CD4-positive, alpha-beta T cell treated with Interleukin-15 for 1 hour (primary cell): ENCODE measurements around the gene INTS1.
A peak's percentile ranks its signal among the peaks of the same experiment; 100 is the strongest.

Experiments used
- DNase-seq: peaks from one replicate; pipeline ENCODE4 v3.0.0-alpha.2; 2020

INTS1 gene

DNA sequence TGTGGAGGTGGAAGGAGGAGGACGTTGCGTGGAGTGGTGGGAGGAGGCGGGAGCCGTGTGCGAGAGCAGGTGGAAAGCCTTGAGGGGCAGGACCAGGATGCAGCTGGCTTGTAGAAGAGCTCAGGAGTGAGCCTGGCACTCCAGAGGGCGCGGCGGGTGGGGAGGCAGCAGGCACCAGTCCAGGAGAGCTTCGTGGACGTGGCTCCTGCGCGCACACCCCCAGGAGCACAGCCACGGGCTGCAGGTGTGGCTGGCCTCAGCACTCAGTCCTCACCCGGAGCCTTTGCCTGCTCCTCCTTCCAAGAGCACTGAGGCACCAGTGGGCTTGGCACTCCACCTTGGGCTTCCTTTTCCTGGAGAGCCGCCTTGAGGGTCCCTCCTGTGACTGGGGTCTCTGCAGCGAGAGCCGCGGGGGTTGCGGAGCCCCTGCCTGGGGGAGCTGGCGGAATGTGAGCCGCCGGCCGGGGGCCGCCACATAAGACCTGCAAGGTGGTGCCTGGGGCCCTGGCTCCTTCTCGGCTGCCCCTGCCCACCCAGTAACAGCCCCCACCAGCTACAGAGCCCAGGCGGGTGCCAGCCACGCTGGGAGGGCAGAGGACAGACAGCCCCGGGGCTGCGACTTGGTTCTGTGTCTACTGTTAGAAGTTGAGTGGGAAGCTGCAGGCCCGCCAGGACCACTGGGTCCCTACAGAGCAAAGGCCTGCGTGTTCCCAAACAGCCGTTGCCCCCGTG lies 37.4 kb upstream of the INTS1 start:
- no peak for DNase-seq

DNA sequence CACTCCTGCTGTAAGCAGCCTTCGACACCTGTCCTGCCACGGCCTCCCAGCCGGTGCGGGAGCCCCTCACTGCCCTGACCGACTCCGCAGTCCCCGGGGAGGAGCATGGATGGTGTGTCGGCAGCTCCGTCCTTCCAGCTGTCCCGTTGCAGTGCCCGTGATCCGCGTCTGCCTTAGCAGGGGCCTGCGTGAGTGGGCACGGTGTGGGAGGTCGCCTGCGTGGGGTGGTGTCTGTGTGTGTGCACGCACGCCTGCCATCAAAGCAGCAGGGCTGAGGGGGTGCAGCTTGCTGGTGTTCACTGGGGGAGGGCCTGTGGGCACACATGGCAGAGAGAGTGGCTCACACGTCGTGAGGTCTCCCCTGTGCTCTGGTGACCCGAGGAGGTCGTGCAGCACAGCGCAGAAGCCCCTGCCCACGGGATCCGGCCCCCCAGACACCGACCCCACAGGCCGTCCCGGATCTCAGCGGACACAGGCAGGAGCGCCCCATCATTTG lies 36.6 kb upstream of the INTS1 start:
- no peak for DNase-seq

GRCh38 chr7:1539882-1540775 lies 35.9 kb upstream of the INTS1 start:
- DNase-seq: no peak

GRCh38 chr7:1539181-1539881 lies 35.1 kb upstream of the INTS1 start:
- DNase-seq: no peak

DNA sequence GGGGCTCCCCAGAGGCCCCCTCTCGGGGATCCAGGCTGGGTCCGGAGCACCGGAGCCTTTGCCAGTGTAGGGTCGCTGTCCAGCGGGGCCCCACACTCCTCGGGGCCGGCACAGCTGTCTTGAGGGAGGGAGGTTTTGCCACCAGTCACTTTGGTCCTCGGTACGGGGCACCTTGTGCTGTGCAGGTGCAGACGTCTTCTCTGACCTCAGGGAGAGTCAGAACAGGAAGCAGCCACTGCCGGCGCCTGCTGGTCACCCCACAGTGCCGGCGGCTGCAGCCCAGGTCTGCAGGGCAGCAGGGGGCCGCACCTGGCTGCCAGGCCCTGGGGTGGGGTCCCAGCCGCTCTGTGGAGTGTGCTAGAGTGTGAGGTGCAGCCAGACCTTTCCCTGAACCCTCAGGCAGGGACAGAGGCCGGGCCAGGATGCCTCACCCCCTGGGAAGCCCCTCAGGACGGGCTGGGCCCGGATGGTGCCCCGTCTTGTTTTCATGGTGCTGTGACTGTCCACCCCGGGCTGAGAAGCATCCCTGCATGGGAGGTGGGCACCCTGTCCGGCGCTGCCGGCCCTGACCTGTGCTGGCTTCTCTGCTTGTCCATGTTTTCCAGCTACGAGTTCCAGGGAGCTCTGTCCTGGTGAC lies 34.5 kb upstream of the INTS1 start:
- no peak for DNase-seq

- no peak for DNase-seq
Measured at GRCh38 chr7:1537535-1538412, 33.6 kb upstream of the INTS1 start.

DNA sequence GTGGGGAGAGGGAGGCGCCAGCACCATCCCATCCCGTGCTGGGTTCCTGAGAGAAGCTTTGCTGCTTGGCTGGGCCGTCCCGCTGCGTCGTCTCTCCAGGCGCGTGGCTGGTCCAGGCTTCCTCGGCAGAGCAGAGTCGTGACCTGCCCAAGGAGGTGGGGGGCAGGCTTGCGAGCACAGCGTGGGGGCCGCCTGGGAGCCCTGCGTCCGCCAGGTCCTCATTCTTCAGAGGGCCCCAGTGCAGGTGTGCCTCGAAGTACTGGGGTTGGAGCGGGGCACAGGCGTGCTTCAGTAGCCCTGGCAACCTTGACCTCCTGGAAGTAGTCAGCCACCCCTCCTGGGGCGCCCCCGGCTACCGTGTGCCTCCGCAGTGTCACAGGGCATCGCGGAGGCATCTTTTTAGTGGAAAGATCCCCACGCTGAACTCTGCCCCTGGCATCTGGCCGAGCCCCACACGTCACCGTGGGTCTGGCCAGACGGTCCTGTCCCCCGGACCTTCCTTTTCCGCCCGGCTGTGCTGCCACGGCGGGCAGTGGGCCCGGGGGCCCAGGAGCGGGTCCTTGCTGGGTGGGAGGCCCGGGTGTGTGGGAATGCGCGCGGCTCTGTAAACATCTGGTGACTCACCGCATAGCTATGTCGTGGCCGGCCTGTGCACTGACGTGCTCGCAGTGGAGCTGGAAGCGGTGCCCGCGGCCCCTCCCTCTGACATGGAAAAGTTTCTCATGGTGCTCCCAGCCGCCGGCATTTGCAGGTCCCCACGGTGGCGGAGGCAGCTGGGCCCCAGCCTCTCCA lies 32.8 kb upstream of the INTS1 start:
- DNase-seq: no peak

GRCh38 chr7:1536455-1536742 lies 32.2 kb upstream of the INTS1 start:
- no peak for DNase-seq

DNA sequence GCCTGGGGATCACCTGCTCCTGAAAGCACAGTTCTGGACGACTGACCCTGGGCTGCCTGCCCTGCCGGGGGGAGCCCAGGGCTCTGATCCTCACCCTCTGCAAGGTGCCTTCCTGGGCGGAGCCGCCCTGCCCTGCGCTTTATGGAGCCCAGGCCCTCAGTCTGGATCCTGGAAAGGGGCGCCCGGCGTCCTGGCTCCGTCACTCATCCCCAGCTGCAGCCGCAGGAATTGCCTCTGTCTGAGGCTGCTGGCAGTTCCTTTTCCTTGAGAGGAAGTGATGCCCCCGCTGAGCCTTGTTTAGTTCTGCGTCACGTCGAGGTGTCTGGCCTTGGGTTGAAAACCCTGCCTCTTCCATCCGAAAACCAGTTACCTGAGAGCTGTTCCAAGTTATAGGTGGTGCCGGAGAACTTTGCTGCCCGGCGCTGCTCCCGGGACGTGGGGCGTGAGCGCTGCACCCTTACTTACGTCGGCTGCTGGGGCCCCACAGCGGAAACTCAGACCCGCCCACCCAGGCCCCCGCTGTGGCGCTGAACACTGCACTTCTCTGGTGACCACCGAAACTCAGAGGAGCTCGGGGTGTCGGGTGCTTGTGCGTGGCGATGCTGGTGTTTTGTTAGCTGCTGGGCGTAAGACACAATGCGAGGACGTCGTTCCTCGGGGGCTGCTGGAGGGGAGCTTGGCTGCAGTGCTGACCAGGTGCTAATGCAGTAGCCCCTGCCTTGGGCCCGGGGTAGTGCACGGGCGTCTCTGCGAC lies 31.7 kb upstream of the INTS1 start:
- no peak for DNase-seq

DNA sequence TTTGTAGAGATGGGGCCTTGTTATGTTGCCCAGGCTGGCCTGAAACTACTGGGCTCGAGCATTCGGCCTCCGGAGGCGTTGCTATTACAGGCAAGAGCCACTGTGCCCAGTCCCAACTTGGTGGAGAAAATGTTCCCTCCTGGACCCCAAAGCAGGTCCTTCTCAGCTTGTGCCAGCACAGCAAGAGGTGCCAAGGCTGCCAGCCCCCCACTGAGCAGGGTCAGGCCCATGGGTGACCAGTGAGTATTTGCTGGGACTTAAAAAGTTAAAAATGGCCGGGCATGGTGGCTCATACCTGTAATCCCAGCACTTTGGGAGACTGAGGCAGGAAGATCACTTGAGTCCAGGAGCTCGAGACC lies 30.9 kb upstream of the INTS1 start:
- DNase-seq: no peak

GRCh38 chr7:1534330-1535099 lies 30.3 kb upstream of the INTS1 start:
- DNase-seq: no peak

GRCh38 chr7:1533547-1534329 lies 29.5 kb upstream of the INTS1 start:
- peak; percentile 61 for DNase-seq

DNA sequence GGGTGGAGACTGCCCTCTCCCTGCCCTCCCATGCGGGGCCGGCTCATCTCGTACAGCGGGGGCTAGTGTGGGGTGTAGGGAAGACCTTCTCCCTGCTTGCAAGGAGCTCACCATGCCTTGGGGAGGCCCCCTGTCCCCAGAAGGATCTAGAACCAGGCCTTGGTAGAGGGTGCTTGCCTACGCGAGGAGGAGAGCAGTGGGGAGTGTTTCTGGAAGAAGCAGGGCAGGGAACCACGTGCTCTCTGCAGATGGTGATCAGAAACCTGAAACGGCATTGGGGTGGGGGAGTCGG lies 29.0 kb upstream of the INTS1 start:
- DNase-seq: no peak

GRCh38 chr7:1532456-1533254 lies 28.5 kb upstream of the INTS1 start:
- DNase-seq: peak; percentile 79

GRCh38 chr7:1531979-1532455 lies 27.8 kb upstream of the INTS1 start:
- no peak for DNase-seq

GRCh38 chr7:1531263-1531978 lies 27.2 kb upstream of the INTS1 start:
- DNase-seq: peak; percentile 47

DNA sequence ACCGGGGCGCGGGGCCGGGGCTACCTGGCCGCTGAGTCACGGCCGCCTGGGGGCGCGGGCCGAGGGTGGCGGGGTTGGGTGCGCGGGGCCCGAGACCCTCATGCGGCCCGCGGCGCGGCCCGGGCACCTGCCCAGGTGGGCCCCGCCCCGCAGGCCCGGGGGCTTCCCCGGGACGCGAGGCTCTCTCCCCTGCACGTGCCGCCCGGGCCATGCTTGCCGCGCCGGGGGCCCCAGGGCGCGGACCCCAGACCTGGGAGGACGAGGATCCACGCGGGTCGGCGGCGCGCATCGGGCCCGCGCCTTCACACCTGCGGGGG lies 26.7 kb upstream of the INTS1 start:
- DNase-seq: no peak
